GM18907 (cell line): ENCODE data around the gene MTMR1.
A peak's percentile ranks its signal among the peaks of the same experiment; 100 is the strongest.

Experiments
- ATAC-seq: cut with Tn5 transposase; IDR thresholded peaks from one replicate; pipeline ENCODE4 v1.9.1; 2021; ENCODE audit warnings: mild to moderate bottlenecking, moderate library complexity; ENCODE audit not compliant: unreplicated experiment

MTMR1 gene

DNA sequence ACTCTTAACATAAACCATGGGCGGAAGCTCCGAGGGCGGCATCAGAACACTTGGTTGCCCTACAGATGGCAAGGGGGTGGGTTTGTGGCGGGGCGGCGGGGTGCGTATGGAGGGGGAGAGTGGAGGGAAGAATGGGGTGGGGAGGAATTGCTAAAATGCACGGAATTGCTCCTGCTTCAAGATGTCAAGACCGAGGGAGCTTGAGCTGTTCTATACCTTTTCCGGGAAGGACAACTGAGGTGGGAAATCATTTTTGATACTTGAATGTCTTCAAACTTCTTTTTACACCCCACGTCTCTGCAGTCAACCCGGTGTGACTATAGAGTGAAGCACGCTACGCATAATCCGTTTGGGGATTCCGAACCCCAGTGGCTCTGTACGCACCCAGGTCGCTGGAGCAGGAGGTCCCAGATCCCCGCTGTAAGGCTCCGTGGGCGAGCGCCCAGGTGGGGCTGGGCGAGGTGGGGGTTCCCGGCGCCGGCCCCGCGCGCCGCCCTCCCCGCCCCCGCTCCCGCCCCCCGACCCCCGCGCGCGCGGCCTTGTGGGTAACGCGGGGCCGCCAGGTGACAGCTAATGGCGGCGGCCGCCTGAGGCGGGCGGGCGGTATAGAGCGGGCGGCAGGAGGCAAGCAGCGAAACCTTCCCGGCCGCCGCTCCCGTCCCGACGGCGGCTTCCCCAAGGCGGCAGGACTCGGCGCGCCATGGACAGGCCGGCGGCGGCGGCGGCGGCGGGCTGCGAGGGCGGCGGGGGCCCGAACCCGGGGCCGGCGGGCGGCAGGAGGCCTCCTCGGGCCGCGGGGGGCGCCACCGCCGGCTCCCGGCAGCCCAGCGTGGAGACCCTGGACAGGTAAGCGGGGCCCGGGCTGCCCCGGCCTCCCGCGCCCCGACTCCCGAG lies at the start of gene MTMR1:
MTMR1 (plus strand) TSS at position 566 of the 894 bp plus-strand sequence; CDS start at position 701, 135 bp downstream.
- peak; percentile 59 for ATAC-seq

DNA sequence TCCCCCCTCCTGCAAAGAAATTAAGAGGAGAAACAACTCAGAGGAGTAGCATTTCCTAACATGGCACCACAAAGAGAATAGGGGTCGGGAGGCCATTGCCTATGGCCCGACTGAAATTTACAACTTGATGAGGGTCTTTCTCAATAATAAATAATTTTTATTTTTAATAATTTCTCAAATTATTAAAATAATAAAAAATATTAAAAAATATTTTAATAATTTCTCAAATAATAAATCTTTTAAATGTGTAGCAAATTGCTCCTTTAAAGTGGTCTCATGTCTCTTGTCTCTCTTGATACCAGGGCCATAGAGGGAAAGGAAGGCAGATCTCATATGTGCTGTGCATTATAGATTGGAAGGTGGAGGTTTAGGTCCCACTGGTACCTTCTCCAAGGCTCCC lies 49.2 kb upstream of the MTMR1 start:
- no peak for ATAC-seq

DNA sequence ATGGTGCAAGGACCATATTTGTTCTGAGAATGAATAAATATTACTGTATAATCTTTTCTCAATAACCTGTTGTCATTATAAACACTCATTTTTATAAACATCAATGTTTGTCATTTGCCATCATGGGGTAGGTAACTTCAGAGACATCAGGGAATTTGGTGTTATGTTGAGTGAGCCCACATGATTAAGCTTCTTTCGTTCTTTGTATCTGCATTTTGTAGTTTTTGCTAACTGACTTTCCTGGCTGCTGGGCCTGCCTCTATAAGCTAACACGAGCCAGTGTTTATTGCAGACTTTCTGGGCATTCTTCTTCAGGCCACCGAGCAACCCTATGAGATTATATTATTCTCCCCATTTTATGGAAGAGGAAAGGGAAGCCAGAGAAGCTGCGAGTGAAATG lies 48.8 kb upstream of the MTMR1 start:
- no peak for ATAC-seq

DNA sequence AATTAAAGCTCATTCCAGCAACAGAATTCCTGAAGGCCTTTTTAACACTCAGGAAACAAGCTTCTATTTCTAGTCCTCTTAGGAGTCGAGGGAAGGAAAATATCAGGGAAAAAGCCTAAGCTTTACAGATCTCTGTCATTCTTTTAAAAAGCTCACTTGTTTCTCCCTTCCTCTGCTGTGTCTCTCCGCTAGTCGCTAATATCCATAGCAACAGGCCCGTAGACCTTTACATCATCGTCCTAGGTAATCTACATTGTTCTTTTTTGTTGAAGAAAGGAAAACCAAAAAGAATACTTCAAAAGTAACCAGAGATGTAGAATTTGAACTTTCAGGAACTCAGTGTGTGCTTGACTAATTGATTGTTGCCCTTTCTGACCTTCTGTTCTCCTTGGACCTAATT lies 45.9 kb upstream of the MTMR1 start:
- ATAC-seq: no peak

DNA sequence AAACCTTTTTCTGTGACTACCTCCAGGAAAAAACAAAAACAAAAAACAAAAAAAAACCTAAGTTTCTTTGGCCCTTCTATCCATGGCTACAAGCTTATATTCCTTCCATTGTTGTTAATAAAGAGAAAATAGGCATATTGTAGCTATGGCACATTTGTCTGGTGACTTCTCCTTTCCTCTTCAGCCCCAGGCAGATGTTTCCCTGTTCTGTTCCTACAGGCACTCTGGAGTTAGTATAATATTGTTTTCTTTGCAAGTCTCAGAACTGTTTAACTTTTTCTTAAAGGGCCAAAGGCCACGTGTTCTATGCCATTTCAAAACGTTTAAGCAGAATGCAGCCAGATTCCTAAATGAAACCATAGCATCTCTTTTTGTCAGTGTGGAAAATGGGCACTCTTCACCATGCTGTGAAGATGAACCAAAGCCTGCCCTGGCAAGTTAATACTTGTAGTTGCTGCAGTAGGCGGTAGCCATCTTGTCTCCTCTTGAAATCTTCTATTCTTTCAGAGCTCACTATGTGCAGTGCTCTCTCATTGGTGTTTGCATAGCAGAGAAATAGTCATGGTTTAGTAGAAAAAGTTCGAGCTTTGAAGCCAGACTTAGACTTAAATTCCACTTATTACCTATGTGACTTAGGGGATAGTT lies 44.8 kb upstream of the MTMR1 start:
- no peak for ATAC-seq

DNA sequence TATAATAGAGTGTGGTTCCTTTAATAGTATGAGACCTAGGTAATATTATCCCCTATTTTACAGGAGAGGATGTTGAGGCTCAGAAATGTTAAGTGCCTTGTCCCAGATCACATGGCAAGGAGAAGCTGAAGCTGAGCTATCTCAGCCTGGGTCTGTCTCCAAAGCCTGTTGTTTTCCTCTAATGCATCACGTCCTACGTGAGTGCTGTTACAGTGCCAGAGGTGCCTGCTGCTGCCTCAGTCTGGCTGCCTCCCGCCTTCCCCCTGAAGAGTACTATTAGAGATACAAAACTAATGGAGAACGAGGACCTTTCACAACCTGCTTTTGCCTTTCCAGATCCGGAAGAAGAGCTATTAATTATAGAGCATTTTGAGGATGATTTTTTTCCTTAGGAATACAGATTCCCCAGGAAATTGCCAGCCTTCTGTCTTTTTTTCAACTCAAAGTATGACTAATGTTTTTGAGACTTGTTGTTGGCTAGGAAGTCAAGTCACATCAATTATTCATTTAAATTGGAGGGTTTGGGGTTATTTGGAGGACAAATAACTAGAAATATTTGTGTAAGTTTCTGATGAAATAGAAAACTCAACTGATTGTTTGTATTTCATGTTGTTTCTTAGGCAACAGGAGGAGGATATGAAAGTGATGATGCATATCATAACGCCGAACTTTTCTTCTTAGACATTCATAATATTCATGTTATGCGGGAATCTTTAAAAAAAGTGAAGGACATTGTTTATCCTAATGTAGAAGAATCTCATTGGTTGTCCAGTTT lies 43.9 kb upstream of the MTMR1 start:
- no peak for ATAC-seq

DNA sequence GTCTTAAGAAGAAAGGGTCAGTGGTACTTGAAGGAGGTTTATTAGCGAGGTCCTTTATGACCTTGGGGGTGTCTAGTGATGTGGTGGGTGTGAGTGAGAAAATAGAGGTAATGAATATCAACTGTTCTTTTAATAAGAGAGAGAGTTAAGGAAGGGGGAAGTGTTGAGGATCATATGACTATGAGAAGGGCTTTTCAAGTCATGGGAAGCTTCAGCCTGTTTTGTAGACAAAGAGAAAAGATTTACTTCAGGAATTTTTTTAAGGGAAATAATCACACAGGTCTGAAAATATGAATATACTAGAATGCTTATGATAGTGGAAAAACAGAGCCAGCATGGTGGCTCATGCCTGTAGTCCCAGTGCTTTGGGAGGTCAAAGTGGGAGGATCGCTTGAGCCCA lies 41.3 kb upstream of the MTMR1 start:
- no peak for ATAC-seq

DNA sequence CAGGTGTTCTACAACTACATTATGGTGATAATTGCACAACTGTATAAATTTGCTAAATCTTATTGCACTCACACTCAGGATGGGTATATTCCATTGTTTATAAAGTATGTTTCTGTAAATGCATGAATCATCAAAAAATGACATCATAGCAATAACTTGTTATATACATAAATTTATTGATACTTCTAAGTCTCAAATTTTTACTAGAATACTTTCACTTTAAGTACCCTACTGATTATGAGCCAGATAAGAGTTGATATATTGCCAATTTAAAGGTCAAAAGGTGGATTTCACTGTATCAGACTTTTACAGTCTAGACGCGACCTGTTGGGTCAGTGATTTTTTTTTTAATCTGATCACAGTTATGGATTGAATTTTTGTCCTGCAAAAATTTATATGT lies 37.4 kb upstream of the MTMR1 start:
- no peak for ATAC-seq

DNA sequence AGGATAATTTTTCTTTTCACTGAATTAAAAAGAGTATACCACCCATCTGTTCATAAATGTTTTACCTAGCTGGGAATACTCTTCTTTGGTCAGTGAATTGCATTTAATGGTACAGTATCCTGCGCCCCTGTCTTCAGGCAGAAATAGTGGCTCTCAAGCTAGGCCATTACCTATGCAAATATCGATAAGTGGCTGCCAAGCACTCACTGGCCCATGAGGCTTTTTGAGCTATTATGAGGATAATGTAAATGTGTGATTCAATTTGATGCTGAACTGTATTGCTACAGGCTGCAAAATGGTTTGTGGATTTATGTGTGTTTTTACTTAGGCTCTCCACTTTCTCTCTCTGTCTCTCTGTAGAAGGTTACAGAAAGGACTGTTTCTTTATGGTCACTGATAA lies 30.1 kb upstream of the MTMR1 start:
- ATAC-seq: no peak

DNA sequence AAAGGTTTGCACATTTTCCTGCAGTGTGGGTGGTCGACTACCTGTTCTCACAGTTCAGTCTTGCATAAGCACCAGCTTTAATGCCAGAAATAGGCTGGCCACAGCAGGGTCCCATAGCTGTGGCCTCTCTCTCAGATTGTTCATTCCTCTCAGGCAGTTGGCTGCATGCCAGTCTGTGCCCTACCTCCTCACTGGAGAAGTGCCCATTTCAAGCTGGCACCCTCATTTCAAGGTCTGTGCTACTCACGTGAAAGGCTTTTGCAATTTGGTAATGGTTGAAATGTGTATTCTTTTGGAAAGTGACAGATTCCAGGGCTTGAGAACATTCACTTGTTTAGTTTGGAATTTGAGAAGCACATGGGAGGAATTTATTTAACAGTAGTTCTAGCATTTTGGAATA lies 28.9 kb upstream of the MTMR1 start:
- no peak for ATAC-seq

DNA sequence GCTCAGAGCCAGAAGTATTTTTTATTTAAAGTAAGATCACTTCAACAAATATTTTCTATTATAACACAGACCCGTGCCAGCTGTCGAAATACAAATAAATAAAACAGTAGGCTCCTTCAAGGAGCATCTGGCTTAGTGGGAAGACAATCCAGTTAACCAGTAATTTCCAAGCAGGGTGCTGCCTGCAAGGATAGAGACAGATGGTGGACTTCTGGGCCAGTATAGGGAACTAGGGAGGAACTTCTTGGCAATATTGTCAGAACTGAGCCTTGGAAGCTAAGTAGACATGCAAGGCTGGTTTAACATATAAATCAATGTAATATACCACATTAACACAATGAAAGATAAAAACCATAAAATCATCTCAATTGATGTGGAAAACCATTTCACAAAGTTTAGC lies 17.0 kb upstream of the MTMR1 start:
- no peak for ATAC-seq

DNA sequence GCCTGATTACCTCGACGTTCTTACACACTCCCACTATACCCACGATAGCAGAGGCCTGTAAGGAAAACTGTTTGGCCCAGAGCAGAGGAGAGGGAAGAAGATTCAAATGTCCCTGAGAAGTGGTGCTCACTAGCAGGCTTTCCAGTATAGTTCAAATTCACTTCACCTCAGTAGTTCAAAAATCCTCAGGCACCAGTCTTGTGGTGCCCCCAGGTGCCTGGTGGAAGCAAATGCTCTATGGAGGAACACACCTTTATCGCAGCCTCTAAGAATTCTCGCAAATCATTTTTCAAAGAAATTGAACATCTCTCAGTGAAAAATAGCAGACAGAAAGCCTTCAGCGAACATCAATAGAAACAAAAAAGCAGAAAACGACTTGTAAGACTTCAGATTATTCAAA lies 12.2 kb upstream of the MTMR1 start:
- ATAC-seq: no peak

DNA sequence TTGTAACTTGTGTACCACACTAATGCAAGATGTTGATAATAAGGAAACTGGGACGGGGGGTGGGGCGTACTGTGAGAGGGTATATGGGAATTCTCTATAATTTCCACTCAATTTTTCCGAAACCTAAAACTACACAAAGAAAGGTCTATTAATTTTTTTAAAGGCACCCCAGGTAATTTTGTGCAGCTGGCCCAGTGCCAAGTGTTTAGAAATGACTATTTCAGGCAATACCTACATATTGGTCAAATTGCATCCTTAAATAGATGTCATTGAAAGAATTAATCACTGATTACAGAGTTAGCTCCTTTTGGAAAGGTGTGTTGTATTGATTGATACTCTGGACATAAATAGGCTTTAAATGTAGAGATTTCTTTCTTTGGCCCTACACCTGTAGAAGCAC lies 10.1 kb upstream of the MTMR1 start:
- ATAC-seq: no peak

DNA sequence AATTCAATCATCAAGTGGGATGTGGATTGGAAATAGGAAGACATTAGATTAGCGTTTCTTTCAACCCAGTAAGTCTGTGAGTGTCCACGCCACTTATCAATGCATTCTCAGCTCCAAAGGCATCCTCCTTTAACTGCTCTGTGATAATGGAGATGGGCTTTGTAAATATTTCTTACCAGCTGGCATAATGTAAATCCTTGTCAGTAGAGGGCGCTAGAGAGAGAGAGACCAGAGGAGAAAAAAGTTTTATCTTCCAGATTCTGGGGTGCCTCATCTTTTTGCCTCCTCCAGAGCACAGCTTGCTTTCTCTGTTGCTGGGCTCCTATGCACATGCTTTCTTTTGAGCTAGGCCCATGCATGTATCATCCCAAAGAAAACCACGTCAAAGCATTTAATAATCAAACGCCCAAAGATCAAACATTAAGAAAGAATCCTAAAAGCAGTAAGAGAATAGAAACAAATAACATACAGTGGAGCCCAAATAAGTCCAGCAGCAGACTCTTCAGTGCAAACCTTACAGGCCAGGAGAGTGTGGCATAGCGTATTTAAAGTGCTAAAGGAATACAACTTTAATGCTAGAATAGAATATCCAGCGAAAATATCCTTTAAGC lies 9.6 kb upstream of the MTMR1 start:
- no peak for ATAC-seq

DNA sequence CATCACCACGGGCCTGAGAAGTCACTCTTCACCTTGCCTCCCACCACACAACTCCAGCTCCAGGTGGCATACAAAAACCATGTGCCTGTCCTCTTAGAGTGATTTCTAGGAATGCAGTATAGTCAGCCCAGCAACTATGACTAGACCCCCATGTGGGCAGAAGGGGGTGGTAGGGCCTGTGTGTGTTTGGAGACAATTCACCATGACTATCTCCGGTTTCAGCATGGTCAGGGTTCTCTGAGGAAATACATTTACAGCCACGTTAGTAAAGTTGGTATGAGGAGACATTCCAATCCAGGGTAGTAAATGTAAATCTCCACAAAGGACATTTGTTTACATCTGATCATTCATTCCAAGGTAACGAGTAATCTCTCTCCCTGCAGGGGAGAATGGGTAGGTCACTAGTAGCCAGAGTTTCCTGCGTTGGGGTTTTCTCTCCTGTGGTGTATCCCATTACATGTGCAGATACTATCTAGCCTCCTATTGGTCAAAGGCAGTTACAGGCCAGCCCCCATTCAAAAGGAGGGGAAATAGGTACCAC lies 4.2 kb upstream of the MTMR1 start:
- no peak for ATAC-seq

DNA sequence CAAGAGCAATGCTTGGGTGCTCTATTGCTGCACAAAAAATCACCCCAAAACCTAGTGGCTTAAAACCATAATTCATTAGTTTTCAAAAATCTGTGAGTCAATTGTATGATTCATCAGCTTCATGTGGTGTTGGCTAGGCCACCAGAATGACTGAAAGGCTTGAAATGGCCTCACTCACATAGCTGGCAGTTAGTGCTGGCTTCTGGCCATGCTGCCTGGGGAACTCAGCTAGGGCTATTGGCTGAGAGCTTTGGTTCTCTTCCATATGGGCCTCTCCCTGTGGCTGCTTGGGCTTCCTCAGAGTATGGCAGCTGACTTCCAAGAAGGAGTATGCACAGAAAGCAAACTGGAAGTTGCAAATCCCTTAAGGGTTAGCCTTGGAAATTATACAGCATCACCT lies 3.1 kb upstream of the MTMR1 start:
- ATAC-seq: no peak

DNA sequence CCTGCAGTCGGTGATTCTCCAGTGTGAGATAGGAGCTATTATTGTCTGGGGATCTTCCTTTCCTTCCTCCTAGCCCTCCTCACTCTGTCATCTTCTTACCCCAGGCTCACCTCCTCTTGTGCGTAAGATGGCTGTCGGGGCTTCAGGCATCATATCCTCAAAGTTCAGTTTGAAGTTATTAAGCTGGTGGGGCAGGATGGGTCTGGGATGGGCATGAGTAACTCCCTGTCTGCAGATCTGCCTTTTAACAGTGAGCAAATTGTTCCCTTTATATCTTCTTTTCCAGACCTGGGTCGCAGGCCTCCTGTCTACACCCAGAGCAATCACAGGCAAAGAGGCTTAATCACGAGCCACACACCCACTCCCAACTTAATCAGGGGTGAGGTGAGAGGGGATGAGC lies 900 bp upstream of the MTMR1 start:
- no peak for ATAC-seq

DNA sequence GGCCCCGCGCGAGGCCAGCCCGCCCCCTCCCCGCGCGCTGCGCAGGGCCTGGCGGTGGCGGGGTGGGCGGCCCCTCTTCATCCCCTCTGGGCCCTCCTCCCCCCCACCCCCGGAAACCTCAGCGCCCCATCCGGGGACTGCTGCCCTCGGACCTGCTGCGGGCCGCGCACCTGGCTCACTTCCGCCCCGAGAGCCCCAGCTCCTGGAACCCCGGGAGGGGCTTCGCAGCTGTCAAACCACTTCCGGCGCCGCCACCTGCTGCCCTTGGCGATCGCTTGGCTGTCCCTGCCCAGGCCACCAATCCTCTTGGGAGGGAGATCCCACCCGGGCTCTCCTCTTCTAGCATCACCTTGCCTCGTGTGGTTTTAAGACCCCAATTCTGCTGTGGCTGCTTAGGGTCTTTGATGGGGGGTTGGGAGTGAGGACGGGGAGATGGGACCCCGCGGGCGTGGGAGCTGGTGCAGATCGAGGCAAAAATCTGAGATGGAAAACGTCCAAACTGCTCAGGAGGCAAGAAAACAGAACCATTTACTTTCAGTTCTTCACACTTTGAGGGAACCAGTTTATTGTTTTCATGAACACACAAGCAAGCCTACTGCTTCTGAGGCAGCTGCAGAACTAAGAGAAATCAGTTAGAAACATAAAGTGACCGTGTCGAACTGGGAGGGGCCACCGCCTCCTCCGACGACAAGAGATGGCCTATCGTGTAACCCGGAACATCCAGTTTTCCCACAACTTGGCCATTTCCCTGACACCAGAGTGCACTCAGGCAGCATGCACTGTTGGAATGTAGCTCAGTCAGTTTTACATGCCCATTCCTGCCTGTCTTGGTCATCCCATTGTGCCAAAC lies 754 bp downstream of the MTMR1 start:
- ATAC-seq: peak; percentile 76

DNA sequence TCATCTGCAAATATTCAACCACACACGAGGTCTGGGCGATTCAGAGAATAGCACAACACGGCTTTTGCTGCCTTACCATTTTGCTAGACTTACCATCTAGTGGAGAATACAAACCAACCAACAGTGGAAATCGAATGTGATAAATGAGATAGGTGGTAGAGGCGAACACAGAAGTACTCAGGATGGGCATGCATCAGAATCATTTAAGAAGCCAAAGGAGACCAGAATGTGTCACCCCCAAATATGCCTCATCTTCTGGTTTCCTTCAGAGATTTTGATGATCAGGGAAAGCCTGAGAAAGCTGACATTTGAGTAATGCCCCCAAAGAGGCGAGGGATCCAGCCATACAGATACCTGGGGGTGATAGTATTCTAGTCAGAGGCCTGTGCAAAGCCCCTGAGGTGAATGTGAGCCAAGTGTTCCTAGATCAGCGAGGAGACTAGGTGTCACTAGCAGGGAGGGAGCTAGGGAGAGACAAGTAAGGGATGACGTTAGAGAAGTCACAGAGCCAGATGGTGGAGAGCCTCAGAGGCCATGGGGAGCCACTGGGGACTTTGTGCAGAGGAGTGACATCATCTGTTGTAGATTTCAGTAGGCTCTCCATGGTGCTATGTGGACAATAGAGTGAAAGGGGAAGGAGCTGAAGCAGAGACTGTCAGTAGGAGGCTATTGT lies 1.7 kb downstream of the MTMR1 start:
- ATAC-seq: no peak

DNA sequence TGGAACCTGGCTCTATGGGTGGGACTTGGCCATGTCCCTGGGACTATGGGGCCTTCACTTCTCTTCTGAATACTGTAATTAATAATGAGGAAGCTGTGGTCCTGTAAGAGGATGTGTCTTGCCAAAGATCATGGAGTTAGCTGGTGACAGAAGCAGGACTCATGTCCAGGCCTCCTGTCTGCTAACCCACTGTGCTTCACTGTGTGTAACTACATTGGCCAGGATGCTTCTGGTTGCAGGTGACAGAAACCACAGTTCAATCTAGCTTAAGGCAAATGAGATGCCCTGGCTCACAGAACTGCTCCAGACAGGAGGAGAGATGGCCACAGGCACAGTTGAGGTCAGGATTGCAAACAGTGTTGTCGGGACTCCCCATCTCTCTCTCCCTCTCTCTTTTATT lies 3.1 kb downstream of the MTMR1 start:
- ATAC-seq: no peak
